ENCODE measurements around the gene AKNA. TPM values are rescaled to one million over a fixed set of nuclear protein-coding genes. Genes with fewer than 3 reads are reported as not detected.
A peak's percentile ranks its signal among the peaks of the same experiment; 100 is the strongest.

The AKNA gene
- total RNA-seq, 1 donor from 2014 or later: 55.0 TPM

- TF ChIP-seq POLR2A (IDR thresholded peaks at IDR 0.05): no peak
- TF ChIP-seq POLR2AphosphoS5 (IDR thresholded peaks at IDR 0.05; ENCODE audit: insufficient read depth in 1 of 2, low read depth in 1 of 2): no peak
- TF ChIP-seq CTCF (IDR thresholded peaks at IDR 0.05): no peak
- Histone ChIP-seq H3K27ac (peak overlapping the region; percentile 45), H3K9me3 (no peaks in the 10 kb centered on the region), H3K4me1 (peaks cover 46% of the 10 kb centered on the region), H3K27me3 (no peaks in the 10 kb centered on the region), H3K4me3 (no peak overlapping the region), H3K36me3 (peaks cover 0 to 32% of the 10 kb centered on the region in 2 donors)
- intact Hi-C loops (cut with DNase I): no loop called here
- DNase-seq (ENCODE audit: extremely low spot score in 2 of 2): no peak
These were observed 12.2 kb downstream of the AKNA start for GRCh38 chr9:114375386-114376175.

GRCh38 chr9:114374936-114375335, 12.8 kb downstream of the AKNA start:
- Histone ChIP-seq H3K4me3 (no peak overlapping the region), H3K4me1 (peaks cover 49% of the 10 kb centered on the region), H3K27me3 (no peaks in the 10 kb centered on the region), H3K36me3 (peaks cover 0 to 28% of the 10 kb centered on the region in 2 donors), H3K9me3 (no peaks in the 10 kb centered on the region), H3K27ac (no peak overlapping the region)
- no peak for DNase-seq (ENCODE audit: extremely low spot score in 2 of 2)
- TF ChIP-seq POLR2A (IDR thresholded peaks at IDR 0.05) (no peak), CTCF (IDR thresholded peaks at IDR 0.05) (no peak), POLR2AphosphoS5 (IDR thresholded peaks at IDR 0.05; ENCODE audit: insufficient read depth in 1 of 2, low read depth in 1 of 2) (no peak)
- intact Hi-C loops (cut with DNase I): no loop called here

GRCh38 chr9:114373960-114374730, 13.6 kb downstream of the AKNA start:
- intact Hi-C loops (cut with DNase I): no loop called here
- DNase-seq (ENCODE audit: extremely low spot score in 2 of 2): no peak
- Histone ChIP-seq H3K36me3 (peaks cover 0 to 21% of the 10 kb centered on the region in 2 donors), H3K9me3 (no peaks in the 10 kb centered on the region), H3K4me3 (no peak overlapping the region), H3K27me3 (no peaks in the 10 kb centered on the region), H3K4me1 (peaks cover 46% of the 10 kb centered on the region), H3K27ac (peak overlapping the region; percentile 80)
- TF ChIP-seq POLR2AphosphoS5 (IDR thresholded peaks at IDR 0.05; ENCODE audit: insufficient read depth in 1 of 2, low read depth in 1 of 2) (no peak), CTCF (IDR thresholded peaks at IDR 0.05) (no peak), POLR2A (IDR thresholded peaks at IDR 0.05) (no peak)

GRCh38 chr9:114372921-114373448, 14.8 kb downstream of the AKNA start:
- H3K4me3 ChIP-seq: no peak overlapping the region
- H3K4me1 ChIP-seq: peaks cover 34% of the 10 kb centered on the region
- H3K36me3 ChIP-seq: peaks cover 0 to 26% of the 10 kb centered on the region in 2 donors
- no peak for TF ChIP-seq CTCF (IDR thresholded peaks at IDR 0.05)
- no peak for TF ChIP-seq POLR2A (IDR thresholded peaks at IDR 0.05)
- no peak for TF ChIP-seq POLR2AphosphoS5 (IDR thresholded peaks at IDR 0.05; ENCODE audit: insufficient read depth in 1 of 2, low read depth in 1 of 2)
- no peaks in the 10 kb centered on the region for H3K9me3 ChIP-seq
- H3K27me3 ChIP-seq: no peaks in the 10 kb centered on the region
- DNase-seq (ENCODE audit: extremely low spot score in 2 of 2): no peak
- H3K27ac ChIP-seq: peak overlapping the region; percentile 80
- intact Hi-C loops (cut with DNase I): no loop called here

Measured in vagina (tissue), 2 donors.